ENCODE results near the gene KCNJ9. TPM values are rescaled to one million over a fixed set of nuclear protein-coding genes. Genes with fewer than 3 reads are reported as not detected.

Gene KCNJ9
- total and polyA plus RNA-seq, 2 of the 13 experiments (the other 11 are each of a cell fraction or from before 2014, with no cell fraction given), result not detected

DNA sequence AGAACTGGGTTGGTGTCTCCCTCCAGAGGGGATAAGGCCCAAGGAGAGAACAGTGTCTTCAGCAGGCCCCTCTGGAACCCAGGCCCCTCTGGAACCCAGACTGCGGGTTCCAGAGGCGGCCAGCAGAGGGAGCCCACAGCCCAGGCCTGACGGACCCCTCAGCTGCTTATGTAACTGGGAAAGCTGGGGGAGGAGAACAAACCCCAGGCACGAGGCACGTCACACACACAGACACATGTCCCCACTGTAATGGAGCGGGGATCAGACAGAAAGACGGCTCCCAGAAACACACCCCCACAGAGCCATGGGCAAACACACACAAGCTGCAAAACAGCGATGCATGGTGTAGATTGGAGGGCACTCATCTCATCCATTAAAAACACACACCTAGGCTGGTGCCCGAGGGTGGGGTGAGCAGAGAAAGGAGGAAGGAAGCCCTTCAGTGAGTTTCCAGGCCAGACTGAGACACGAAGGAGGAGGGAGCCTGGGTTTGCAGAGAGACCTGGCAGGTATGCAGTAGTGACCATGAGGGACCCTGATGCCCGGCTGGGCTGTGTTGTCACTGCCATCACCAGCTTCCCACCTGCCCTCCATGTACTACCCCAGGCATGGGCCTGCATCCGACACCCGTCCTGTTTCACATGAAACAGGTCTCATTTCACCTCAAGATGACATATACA, 19.8 kb downstream of the KCNJ9 start (continued):
- TF ChIP-seq PPARG (CRISPR knock-in tag; conservative IDR thresholded peaks at IDR 0.05) (no peak), ATF4 (CRISPR knock-in tag; IDR thresholded peaks at IDR 0.05) (no peak), ZNF644 (CRISPR knock-in tag; IDR thresholded peaks at IDR 0.05; ENCODE audit: low read depth) (no peak), FOXJ3 (CRISPR knock-in tag; IDR thresholded peaks at IDR 0.05; ENCODE audit: borderline replicate concordance) (peak; percentile 57; the same call in 1 of the 2 replicates), BATF2 (CRISPR knock-in tag; IDR thresholded peaks at IDR 0.05) (no peak), ZBTB25 (CRISPR knock-in tag; IDR thresholded peaks at IDR 0.05) (peak; percentile 59; the same call in 1 of the 2 replicates), ZNF230 (CRISPR knock-in tag; IDR thresholded peaks at IDR 0.05) (no peak), DDIT3 (CRISPR knock-in tag; IDR thresholded peaks at IDR 0.05) (no peak), ZNF878 (CRISPR knock-in tag; IDR thresholded peaks at IDR 0.05) (peak; percentile 50; the same call in 1 of the 2 replicates), SUZ12 (IDR thresholded peaks at IDR 0.05; ENCODE audit: low read depth, low read length) (no peak), TIGD3 (CRISPR knock-in tag; IDR thresholded peaks at IDR 0.05; ENCODE audit: borderline replicate concordance) (no peak), ZNF761 (CRISPR knock-in tag; conservative IDR thresholded peaks at IDR 0.05) (no peak), MXD4 (CRISPR knock-in tag; IDR thresholded peaks at IDR 0.05) (peak; percentile 48; the same call in 1 of the 2 replicates), NR3C1 (CRISPR knock-in tag; IDR thresholded peaks at IDR 0.05) (no peak), SETDB1 (CRISPR knock-in tag; IDR thresholded peaks at IDR 0.05; ENCODE audit: borderline replicate concordance) (no peak), ZNF562 (CRISPR knock-in tag; IDR thresholded peaks at IDR 0.05; ENCODE audit: borderline replicate concordance) (no peak), GATAD2A (CRISPR knock-in tag; IDR thresholded peaks at IDR 0.05) (peak; percentile 64), ZNF354B (CRISPR knock-in tag; IDR thresholded peaks at IDR 0.05) (no peak), ZNF446 (CRISPR knock-in tag; IDR thresholded peaks at IDR 0.05) (no peak), HOXD1 (CRISPR knock-in tag; IDR thresholded peaks at IDR 0.05) (no peak), GRHL1 (CRISPR knock-in tag; conservative IDR thresholded peaks at IDR 0.05) (no peak), ZFP41 (CRISPR knock-in tag; IDR thresholded peaks at IDR 0.05; ENCODE audit: borderline replicate concordance) (no peak), RXRA (CRISPR knock-in tag; IDR thresholded peaks at IDR 0.05) (no peak)
- TF ChIP-seq, protein P1, sequence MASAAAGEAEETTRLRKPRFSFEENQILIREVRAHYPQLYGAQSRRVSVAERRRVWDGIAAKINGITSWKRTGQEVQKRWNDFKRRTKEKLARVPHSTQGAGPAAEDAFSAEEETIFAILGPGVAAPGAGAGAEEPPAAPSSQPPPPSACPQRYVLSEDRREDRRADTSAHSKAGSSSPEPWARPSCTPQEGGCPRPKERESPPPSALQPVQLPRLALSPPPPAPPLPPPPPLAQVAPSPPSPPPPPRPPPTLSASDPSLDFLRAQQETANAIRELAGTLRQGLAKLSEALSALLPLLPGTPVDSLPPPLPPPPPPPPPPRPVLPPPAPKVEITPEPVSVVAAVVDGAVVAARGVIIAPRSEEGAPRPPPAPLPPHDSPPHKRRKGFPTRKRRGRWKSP (CRISPR knock-in tag; IDR thresholded peaks at IDR 0.05), result peak; percentile 61; the same call in 1 of the 2 replicates
